BJ (cell line): Measurements from ENCODE around the gene MACROD1. TPM values are rescaled to one million over a fixed set of nuclear protein-coding genes. Genes with fewer than 3 reads are reported as not detected.
"Not testable (repeated sequence)": the region's sequence is repeated elsewhere in the genome, so short reads cannot be mapped to it uniquely, and the experiment has no call there.

Experiments
- CTCF ChIA-PET: fragments of 350-600 bp; formaldehyde crosslinking; extraction: SDS; loops from one replicate; lab custom pipeline; 2021; ENCODE audit warnings: antibody characterized with exemption, inconsistent platforms; lab: Yijun Ruan, JAX
- POLR2A ChIA-PET: fragments of 300-600 bp; sonication (Branson Sonifier 250); formaldehyde crosslinking; extraction: SDS; loops from one replicate; lab custom pipeline; 2021; ENCODE audit warnings: antibody characterized with exemption; lab: Charles Lee
- DNase-seq: peaks from one replicate; pipeline ENCODE4 v3.0.0-alpha.2; 2011; ENCODE audit warnings: low read depth
- H3K27me3 ChIP-seq: 2 replicates; pipeline ENCODE4 v1.6.0; 2011; ENCODE audit warnings: low read length; ENCODE audit not compliant: control insufficient read depth, insufficient read depth
- H3K36me3 ChIP-seq: 2 replicates; pipeline ENCODE4 v1.5.1; 2011; ENCODE audit warnings: low read length; ENCODE audit not compliant: control insufficient read depth, insufficient read depth
- H3K4me3 ChIP-seq: 2 replicates; pipeline ENCODE4 v1.5.1; 2011; ENCODE audit warnings: low read depth, mild to moderate bottlenecking, control low read depth, low read length
- polyA plus RNA-seq: library from polyadenylated mRNA; depleted of rRNA; stranded (reverse); fragments of >200 nt; gene quantifications from 2 replicates; pipeline ENCODE4 v1.2.3, GENCODE V29; 2011
- TF ChIP-seq, protein P1 (sequence below): IDR thresholded peaks from 2 replicates; pipeline ENCODE4 v1.5.1; 2011; ENCODE audit warnings: low read depth, mild to moderate bottlenecking, control low read depth, inconsistent platforms, low read length, moderate library complexity; ENCODE audit not compliant: insufficient read depth

MACROD1 gene
- polyA plus RNA-seq, 1 experiment = 12.4 TPM

- peaks cover 12% of the 10 kb centered on the region for H3K36me3 ChIP-seq
- no peaks in the 10 kb centered on the region for H3K27me3 ChIP-seq
- DNase-seq = no peak
- ChIA-PET CTCF (no interaction called here), POLR2A (no interaction called here)
- TF ChIP-seq, protein P1, sequence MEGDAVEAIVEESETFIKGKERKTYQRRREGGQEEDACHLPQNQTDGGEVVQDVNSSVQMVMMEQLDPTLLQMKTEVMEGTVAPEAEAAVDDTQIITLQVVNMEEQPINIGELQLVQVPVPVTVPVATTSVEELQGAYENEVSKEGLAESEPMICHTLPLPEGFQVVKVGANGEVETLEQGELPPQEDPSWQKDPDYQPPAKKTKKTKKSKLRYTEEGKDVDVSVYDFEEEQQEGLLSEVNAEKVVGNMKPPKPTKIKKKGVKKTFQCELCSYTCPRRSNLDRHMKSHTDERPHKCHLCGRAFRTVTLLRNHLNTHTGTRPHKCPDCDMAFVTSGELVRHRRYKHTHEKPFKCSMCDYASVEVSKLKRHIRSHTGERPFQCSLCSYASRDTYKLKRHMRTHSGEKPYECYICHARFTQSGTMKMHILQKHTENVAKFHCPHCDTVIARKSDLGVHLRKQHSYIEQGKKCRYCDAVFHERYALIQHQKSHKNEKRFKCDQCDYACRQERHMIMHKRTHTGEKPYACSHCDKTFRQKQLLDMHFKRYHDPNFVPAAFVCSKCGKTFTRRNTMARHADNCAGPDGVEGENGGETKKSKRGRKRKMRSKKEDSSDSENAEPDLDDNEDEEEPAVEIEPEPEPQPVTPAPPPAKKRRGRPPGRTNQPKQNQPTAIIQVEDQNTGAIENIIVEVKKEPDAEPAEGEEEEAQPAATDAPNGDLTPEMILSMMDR = no peak
- peak overlapping the region; percentile 99 for H3K4me3 ChIP-seq
These were observed 180.1 kb downstream of the MACROD1 start for GRCh38 chr11:63985812-63986155.

GRCh38 chr11:63979426-63979825 is 186.5 kb downstream of the MACROD1 start:
- Histone ChIP-seq H3K4me3 (no peak overlapping the region), H3K27me3 (no peaks in the 10 kb centered on the region), H3K36me3 (peaks cover 8% of the 10 kb centered on the region)
- TF ChIP-seq, protein P1 = no peak
- POLR2A ChIA-PET = no interaction called here
- no peak for DNase-seq
- CTCF ChIA-PET = interaction anchor here (0.8 kb wide), 1 partner anchor 21 kb away, joined by 3 read pairs; no protein-coding TSS in a partner anchor

- ChIA-PET POLR2A (no interaction called here), CTCF (interaction anchor here (0.8 kb wide), 1 partner anchor 22 kb away, joined by 3 read pairs; no protein-coding TSS in a partner anchor)
- Histone ChIP-seq H3K27me3 (no peaks in the 10 kb centered on the region), H3K36me3 (peaks cover 8% of the 10 kb centered on the region), H3K4me3 (no peak overlapping the region)
- no peak for DNase-seq
- TF ChIP-seq, protein P1 = no peak
These were observed 187.2 kb downstream of the MACROD1 start for GRCh38 chr11:63978551-63979239.

GRCh38 chr11:63974259-63975143 is 191.4 kb downstream of the MACROD1 start, which contains the start of gene COX8A:
Gene COX8A (plus strand): TSS chr11:63974620. CDS start chr11:63974681, 61 bp downstream.
- TF ChIP-seq, protein P1 = peak; percentile 39
- CTCF ChIA-PET = interaction anchor here (0.8 to 1.5 kb wide), 6 partner anchors 13 to 178 kb away, joined by 3 to 6 read pairs (median 3); no protein-coding TSS in a partner anchor
- peak; percentile 99 for DNase-seq
- H3K36me3 ChIP-seq = peaks cover 7% of the 10 kb centered on the region
- H3K27me3 ChIP-seq = no peaks in the 10 kb centered on the region
- POLR2A ChIA-PET = interaction anchor here (0.5 to 0.6 kb wide), 2 partner anchors 136 to 150 kb away, joined by 5 to 6 read pairs; no protein-coding TSS in a partner anchor
- H3K4me3 ChIP-seq = peak within 1 kb of the TSS; percentile 100

DNA sequence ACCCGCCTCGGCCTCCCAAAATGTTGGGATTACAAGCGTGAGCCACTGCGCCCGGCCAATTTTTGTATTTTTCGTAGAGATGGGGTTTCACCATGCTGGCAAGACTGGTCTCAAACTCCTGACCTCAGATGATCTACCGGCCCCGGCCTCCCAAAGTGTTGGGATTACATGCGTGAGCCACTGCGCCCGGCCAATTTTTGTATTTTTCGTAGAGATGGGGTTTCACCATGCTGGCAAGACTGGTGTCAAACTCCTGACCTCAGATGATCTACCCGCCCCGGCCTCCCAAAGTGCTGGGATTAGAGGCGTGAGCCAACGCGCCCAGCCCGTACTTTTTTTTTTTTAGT is 192.0 kb downstream of the MACROD1 start:
- not testable (repeated sequence) for H3K4me3 ChIP-seq, H3K27me3 ChIP-seq, H3K36me3 ChIP-seq, DNase-seq
- POLR2A ChIA-PET = interaction anchor here (0.5 to 0.6 kb wide), 2 partner anchors 135 to 151 kb away, joined by 5 to 6 read pairs; no protein-coding TSS in a partner anchor
- CTCF ChIA-PET = interaction anchor here (0.7 to 1.2 kb wide), 6 partner anchors 12 to 178 kb away, joined by 3 to 6 read pairs (median 3); no protein-coding TSS in a partner anchor
